ENCODE measurements around the gene IKBKE.

The IKBKE gene

GRCh38 chr1:206461602-206462455 is 8.4 kb upstream of the IKBKE start:
- peak; percentile 66 for DNase-seq (ENCODE audit: low read depth, low spot score)
- Histone ChIP-seq H3K27me3 (ENCODE audit: insufficient read depth, insufficient read length) (peaks cover under 1% of the 10 kb centered on the region), H3K9me3 (ENCODE audit: insufficient read depth, low read length) (no peaks in the 10 kb centered on the region), H3K36me3 (ENCODE audit: insufficient read depth, insufficient read length, low read length) (peaks cover 63% of the 10 kb centered on the region), H3K4me3 (ENCODE audit: insufficient read length, low read depth) (no peak overlapping the region), H3K4me1 (ENCODE audit: insufficient read depth, insufficient read length) (peaks cover under 1% of the 10 kb centered on the region), H3K9ac (ENCODE audit: insufficient read length, low read depth) (no peak overlapping the region)
- TF ChIP-seq ZNF274 (IDR thresholded peaks at IDR 0.05; ENCODE audit: low read depth, low read length) (no peak), YY1 (IDR thresholded peaks at IDR 0.05; ENCODE audit: insufficient read depth, insufficient read length) (no peak), SUZ12 (IDR thresholded peaks at IDR 0.05; ENCODE audit: extremely low read depth, insufficient read depth, insufficient read length) (no peak)

- no peak for TF ChIP-seq SUZ12 (IDR thresholded peaks at IDR 0.05; ENCODE audit: extremely low read depth, insufficient read depth, insufficient read length)
- TF ChIP-seq ZNF274 (IDR thresholded peaks at IDR 0.05; ENCODE audit: low read depth, low read length) = no peak
- no peak for TF ChIP-seq YY1 (IDR thresholded peaks at IDR 0.05; ENCODE audit: insufficient read depth, insufficient read length)
- DNase-seq (ENCODE audit: low read depth, low spot score) = no peak
- no peak overlapping the region for H3K9ac ChIP-seq (ENCODE audit: insufficient read length, low read depth)
- H3K4me3 ChIP-seq (ENCODE audit: insufficient read length, low read depth) = no peak overlapping the region
- H3K9me3 ChIP-seq (ENCODE audit: insufficient read depth, low read length) = no peaks in the 10 kb centered on the region
- H3K36me3 ChIP-seq (ENCODE audit: insufficient read depth, insufficient read length, low read length) = peaks cover 55% of the 10 kb centered on the region
- peaks cover 3% of the 10 kb centered on the region for H3K4me1 ChIP-seq (ENCODE audit: insufficient read depth, insufficient read length)
- peaks cover 7% of the 10 kb centered on the region for H3K27me3 ChIP-seq (ENCODE audit: insufficient read depth, insufficient read length)
These were observed 7.1 kb upstream of the IKBKE start for GRCh38 chr1:206463137-206463536.

GRCh38 chr1:206463911-206464310 is 6.4 kb upstream of the IKBKE start:
- Histone ChIP-seq H3K4me3 (ENCODE audit: insufficient read length, low read depth) (no peak overlapping the region), H3K9ac (ENCODE audit: insufficient read length, low read depth) (no peak overlapping the region), H3K36me3 (ENCODE audit: insufficient read depth, insufficient read length, low read length) (peaks cover 47% of the 10 kb centered on the region), H3K4me1 (ENCODE audit: insufficient read depth, insufficient read length) (peaks cover 3% of the 10 kb centered on the region), H3K9me3 (ENCODE audit: insufficient read depth, low read length) (no peaks in the 10 kb centered on the region), H3K27me3 (ENCODE audit: insufficient read depth, insufficient read length) (peaks cover 7% of the 10 kb centered on the region)
- TF ChIP-seq YY1 (IDR thresholded peaks at IDR 0.05; ENCODE audit: insufficient read depth, insufficient read length) = no peak
- TF ChIP-seq ZNF274 (IDR thresholded peaks at IDR 0.05; ENCODE audit: low read depth, low read length) = no peak
- TF ChIP-seq SUZ12 (IDR thresholded peaks at IDR 0.05; ENCODE audit: extremely low read depth, insufficient read depth, insufficient read length) = no peak
- DNase-seq (ENCODE audit: low read depth, low spot score) = no peak

GRCh38 chr1:206464456-206464964 is 5.8 kb upstream of the IKBKE start:
- Histone ChIP-seq H3K4me1 (ENCODE audit: insufficient read depth, insufficient read length) (peaks cover 5% of the 10 kb centered on the region), H3K9me3 (ENCODE audit: insufficient read depth, low read length) (no peaks in the 10 kb centered on the region), H3K9ac (ENCODE audit: insufficient read length, low read depth) (no peak overlapping the region), H3K4me3 (ENCODE audit: insufficient read length, low read depth) (no peak overlapping the region), H3K36me3 (ENCODE audit: insufficient read depth, insufficient read length, low read length) (peaks cover 41% of the 10 kb centered on the region), H3K27me3 (ENCODE audit: insufficient read depth, insufficient read length) (peaks cover 7% of the 10 kb centered on the region)
- TF ChIP-seq YY1 (IDR thresholded peaks at IDR 0.05; ENCODE audit: insufficient read depth, insufficient read length) = no peak
- no peak for TF ChIP-seq ZNF274 (IDR thresholded peaks at IDR 0.05; ENCODE audit: low read depth, low read length)
- no peak for TF ChIP-seq SUZ12 (IDR thresholded peaks at IDR 0.05; ENCODE audit: extremely low read depth, insufficient read depth, insufficient read length)
- no peak for DNase-seq (ENCODE audit: low read depth, low spot score)

GRCh38 chr1:206465951-206466350 is 4.3 kb upstream of the IKBKE start:
- Histone ChIP-seq H3K9me3 (ENCODE audit: insufficient read depth, low read length) (no peaks in the 10 kb centered on the region), H3K27me3 (ENCODE audit: insufficient read depth, insufficient read length) (peaks cover 7% of the 10 kb centered on the region), H3K9ac (ENCODE audit: insufficient read length, low read depth) (no peak overlapping the region), H3K4me3 (ENCODE audit: insufficient read length, low read depth) (no peak overlapping the region), H3K4me1 (ENCODE audit: insufficient read depth, insufficient read length) (peaks cover 9% of the 10 kb centered on the region), H3K36me3 (ENCODE audit: insufficient read depth, insufficient read length, low read length) (peaks cover 31% of the 10 kb centered on the region)
- TF ChIP-seq YY1 (IDR thresholded peaks at IDR 0.05; ENCODE audit: insufficient read depth, insufficient read length) = no peak
- TF ChIP-seq ZNF274 (IDR thresholded peaks at IDR 0.05; ENCODE audit: low read depth, low read length) = no peak
- TF ChIP-seq SUZ12 (IDR thresholded peaks at IDR 0.05; ENCODE audit: extremely low read depth, insufficient read depth, insufficient read length) = no peak
- no peak for DNase-seq (ENCODE audit: low read depth, low spot score)

GRCh38 chr1:206466840-206467649 is 3.2 kb upstream of the IKBKE start:
- TF ChIP-seq YY1 (IDR thresholded peaks at IDR 0.05; ENCODE audit: insufficient read depth, insufficient read length) (no peak), SUZ12 (IDR thresholded peaks at IDR 0.05; ENCODE audit: extremely low read depth, insufficient read depth, insufficient read length) (no peak), ZNF274 (IDR thresholded peaks at IDR 0.05; ENCODE audit: low read depth, low read length) (no peak)
- Histone ChIP-seq H3K4me3 (ENCODE audit: insufficient read length, low read depth) (no peak overlapping the region), H3K4me1 (ENCODE audit: insufficient read depth, insufficient read length) (peaks cover 14% of the 10 kb centered on the region), H3K27me3 (ENCODE audit: insufficient read depth, insufficient read length) (peaks cover 7% of the 10 kb centered on the region), H3K36me3 (ENCODE audit: insufficient read depth, insufficient read length, low read length) (peaks cover 23% of the 10 kb centered on the region), H3K9ac (ENCODE audit: insufficient read length, low read depth) (no peak overlapping the region), H3K9me3 (ENCODE audit: insufficient read depth, low read length) (no peaks in the 10 kb centered on the region)
- DNase-seq (ENCODE audit: low read depth, low spot score) = no peak

- Histone ChIP-seq H3K27me3 (ENCODE audit: insufficient read depth, insufficient read length) (peaks cover 7% of the 10 kb centered on the region), H3K9me3 (ENCODE audit: insufficient read depth, low read length) (no peaks in the 10 kb centered on the region), H3K36me3 (ENCODE audit: insufficient read depth, insufficient read length, low read length) (peaks cover 16% of the 10 kb centered on the region), H3K9ac (ENCODE audit: insufficient read length, low read depth) (no peak overlapping the region), H3K4me1 (ENCODE audit: insufficient read depth, insufficient read length) (peaks cover 22% of the 10 kb centered on the region), H3K4me3 (ENCODE audit: insufficient read length, low read depth) (no peak overlapping the region)
- no peak for DNase-seq (ENCODE audit: low read depth, low spot score)
- no peak for TF ChIP-seq ZNF274 (IDR thresholded peaks at IDR 0.05; ENCODE audit: low read depth, low read length)
- TF ChIP-seq YY1 (IDR thresholded peaks at IDR 0.05; ENCODE audit: insufficient read depth, insufficient read length) = no peak
- TF ChIP-seq SUZ12 (IDR thresholded peaks at IDR 0.05; ENCODE audit: extremely low read depth, insufficient read depth, insufficient read length) = no peak
These were observed 2.4 kb upstream of the IKBKE start for GRCh38 chr1:206467915-206468314.

Measured in NT2/D1 (cell line).